ENCODE data around the gene DIMT1.

DIMT1 gene

DNA sequence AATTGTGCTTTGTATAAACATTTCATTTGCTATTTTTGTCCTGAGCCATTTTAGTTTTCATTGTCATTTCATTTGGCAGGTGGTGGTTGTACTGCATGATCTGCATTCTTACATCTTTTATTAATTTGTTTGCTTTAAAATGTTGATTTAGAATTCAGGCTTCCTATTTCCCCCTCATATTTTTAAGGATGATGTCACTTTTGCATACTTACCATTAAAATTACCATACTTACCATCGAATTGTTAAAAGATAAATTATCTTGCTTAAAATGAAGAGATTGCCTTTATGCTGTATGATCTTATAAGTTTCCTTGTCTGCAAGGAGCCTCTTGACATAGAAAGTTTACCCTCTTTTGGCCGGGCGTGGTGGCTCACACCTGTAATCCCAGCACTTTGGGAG is 31.1 kb downstream of the DIMT1 start:
- no peak for DNase-seq
- intact Hi-C loops (cut with DNase I): no loop called here

DNA sequence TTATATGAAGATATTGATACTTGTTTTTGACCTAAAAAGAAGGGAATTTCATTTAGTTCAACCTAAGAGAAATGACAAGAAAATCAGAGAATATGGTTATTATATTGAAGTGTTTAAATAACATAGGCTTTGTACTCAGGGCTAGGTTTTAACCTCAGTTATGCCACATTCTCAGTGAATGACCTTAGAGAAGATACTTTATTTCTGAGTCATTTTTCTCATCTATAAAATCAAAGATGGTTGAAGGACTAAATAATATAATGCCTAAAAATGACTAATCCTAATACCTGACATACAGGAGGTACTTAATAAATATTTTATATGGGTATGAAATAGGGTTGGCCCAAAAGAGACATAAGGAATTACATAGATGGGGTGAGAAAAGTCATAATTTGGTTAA is 32.3 kb downstream of the DIMT1 start:
- no peak for DNase-seq

GRCh38 chr5:62369039-62369438 is 34.7 kb downstream of the DIMT1 start:
- DNase-seq: no peak

More for the DNA sequence above, 32.3 kb downstream of the DIMT1 start:
- intact Hi-C loops (cut with DNase I): no loop called here

GRCh38 chr5:62362701-62363100 is 41.0 kb downstream of the DIMT1 start:
- intact Hi-C loops (cut with DNase I): no loop called here
- DNase-seq: no peak

More at GRCh38 chr5:62369039-62369438, 34.7 kb downstream of the DIMT1 start:
- intact Hi-C loops (cut with DNase I): no loop called here

GRCh38 chr5:62354028-62354874 is 49.5 kb downstream of the DIMT1 start:
- intact Hi-C loops (cut with DNase I): loop anchor here (2.0 kb wide), 2 partner anchors 47 to 129 kb away; partner anchors contain the start of gene KIF2A
- no peak for DNase-seq

DNA sequence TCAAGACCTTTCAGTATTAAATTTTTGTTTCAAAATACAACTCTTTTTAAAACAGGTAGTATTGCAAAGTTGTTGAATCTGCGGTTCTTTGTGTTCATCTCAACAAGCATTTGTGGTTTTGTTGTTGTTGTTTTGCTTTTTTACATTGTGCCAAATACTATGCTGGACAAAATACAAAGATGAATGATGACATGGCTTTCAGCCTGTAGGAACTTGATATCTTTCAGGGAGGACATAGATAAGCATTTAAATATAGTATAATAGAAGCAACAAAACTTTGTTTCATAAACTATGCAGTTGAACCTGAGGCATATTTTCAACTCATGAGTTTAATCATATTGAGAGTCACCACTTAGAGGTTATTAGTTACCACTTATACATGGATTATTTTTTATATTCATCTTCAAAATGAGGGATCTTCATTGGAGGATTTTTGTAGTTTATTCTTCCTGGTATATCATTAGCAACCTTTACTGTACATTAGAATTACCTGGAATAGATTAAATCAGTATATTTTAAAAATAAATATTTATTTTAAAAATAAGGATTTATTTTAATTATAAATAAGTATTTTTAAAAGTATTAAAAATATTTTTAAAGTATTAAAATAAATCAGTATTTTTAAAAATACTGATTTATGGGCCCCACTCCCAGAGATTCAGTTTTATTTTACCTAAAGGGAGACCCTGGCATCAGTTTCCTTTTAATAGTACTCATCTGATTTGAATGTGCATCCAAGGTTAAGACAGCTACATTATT is 54.8 kb downstream of the DIMT1 start:
- no peak for DNase-seq
- intact Hi-C loops (cut with DNase I): no loop called here

DNA sequence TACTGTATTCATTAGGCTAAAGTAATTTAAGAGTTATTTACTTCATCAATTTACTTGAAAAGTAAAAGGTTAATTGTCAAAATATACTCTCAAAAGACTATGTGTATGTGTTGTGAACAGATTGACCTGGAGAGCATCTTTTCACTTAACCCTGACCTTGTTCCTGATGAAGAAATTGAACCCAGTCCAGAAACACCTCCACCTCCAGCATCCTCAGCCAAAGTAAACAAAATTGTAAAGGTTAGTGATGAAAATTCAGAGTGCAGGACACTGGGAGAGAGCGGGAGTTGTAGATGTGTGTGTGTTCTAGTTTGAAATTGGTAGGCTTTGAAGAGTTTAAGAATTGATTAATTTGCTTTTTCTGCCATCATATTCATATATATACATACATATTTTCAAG is 55.8 kb downstream of the DIMT1 start:
- DNase-seq: no peak
- intact Hi-C loops (cut with DNase I): no loop called here

DNA sequence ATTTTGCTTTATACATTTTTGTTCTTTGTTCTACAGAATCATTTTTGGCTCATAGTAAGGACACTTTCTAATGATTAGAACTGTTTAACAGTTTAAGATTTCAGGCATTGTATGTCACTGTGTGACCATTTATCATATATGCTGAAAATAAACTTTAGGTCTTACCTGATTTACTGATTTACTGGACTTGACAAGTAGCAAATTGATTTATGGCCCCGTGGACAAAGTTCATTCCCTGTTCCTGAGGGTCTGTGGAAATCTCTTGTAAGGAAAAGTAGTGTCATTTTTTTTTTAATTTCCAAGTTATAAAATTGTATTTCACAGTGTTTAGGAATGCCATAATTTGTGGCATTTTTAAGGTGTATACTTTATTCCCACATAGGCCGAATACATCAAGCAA is 57.0 kb downstream of the DIMT1 start:
- DNase-seq: no peak
- intact Hi-C loops (cut with DNase I): no loop called here

DNA sequence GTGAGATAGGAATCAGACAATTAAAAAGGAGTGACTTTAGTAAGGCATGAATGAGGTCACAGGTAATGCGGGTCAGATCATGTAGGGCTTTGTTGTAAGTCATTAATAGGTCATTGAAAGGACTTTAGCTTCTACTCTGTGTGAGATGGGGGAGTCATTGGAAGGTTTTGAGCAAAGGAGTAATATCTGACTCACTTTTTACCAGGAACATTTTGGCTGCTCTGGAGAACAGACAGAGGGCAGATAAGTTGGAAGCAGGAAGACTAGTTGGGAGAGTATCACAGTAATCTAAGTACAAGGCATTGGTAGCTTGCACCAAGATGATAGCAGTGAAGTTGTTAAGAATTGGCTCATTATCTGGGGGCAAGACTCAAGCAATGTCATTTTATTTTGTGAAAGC is 60.3 kb downstream of the DIMT1 start:
- no peak for DNase-seq
- intact Hi-C loops (cut with DNase I): no loop called here

GRCh38 chr5:62342476-62342837 is 61.2 kb downstream of the DIMT1 start:
- DNase-seq: no peak
- intact Hi-C loops (cut with DNase I): no loop called here

- no peak for DNase-seq
- intact Hi-C loops (cut with DNase I): no loop called here
Measured at GRCh38 chr5:62341783-62342475, 61.8 kb downstream of the DIMT1 start.

DNA sequence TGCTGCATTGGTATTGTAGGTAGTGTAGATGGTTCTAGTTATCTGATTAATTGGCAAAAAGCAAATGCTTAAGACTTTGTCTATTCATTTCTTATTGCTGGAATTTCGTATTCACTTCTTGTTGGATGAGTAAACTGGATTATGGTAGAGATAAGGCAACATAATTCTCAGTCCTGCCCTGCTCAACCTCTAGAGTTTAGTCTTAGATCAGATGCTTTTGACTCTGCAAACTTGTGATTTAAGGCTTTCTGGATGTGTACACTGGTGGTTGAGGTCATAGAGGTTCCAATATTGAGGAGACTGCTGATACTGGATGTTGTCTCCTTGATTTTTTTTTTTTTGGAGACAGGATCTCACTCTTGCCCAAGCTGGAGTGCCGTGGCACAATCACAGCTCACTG is 62.7 kb downstream of the DIMT1 start:
- intact Hi-C loops (cut with DNase I): no loop called here
- no peak for DNase-seq

DNA sequence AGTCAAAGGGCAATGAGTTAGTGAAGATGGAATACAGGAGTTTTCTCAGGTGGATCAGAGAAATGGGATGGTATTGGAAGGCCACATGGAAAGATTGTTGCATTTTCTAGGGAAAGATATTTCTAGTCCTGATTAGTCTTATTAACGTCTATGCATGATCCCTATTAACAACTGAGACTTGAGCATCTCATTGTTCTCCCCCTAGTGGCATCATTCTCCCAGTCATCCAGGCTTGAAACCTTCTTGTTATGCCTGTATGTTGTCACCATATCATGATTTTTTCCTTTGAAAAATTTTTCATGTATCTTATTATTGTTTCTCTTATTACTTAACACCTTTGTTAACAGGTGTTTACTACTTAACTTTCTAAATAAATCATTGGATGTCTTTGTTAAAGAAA is 63.3 kb downstream of the DIMT1 start:
- intact Hi-C loops (cut with DNase I): no loop called here
- DNase-seq: no peak
